Left renal cortex interstitium (tissue), 4 donors: ENCODE measurements around the gene CIB4. TPM values are rescaled to one million over a fixed set of nuclear protein-coding genes. Genes with fewer than 3 reads are reported as not detected.
"Not testable (repeated sequence)": the region's sequence is repeated elsewhere in the genome, so short reads cannot be mapped to it uniquely, and the experiment has no call there.

Experiments used
- DNase-seq, 4 donors: peaks; one replicate each; pipeline ENCODE4 v3.0.0-alpha.2; 2013; ENCODE audit warnings: low read depth in 4 of 4, low spot score in 2 of 4, missing footprints in 1 of 4
- polyA plus RNA-seq, 4 donors: library from polyadenylated mRNA; unstranded; fragments of 120-200 nt; gene quantifications; one replicate each; pipeline ENCODE4 v1.2.1, GENCODE V29; 2013; ENCODE audit not compliant: insufficient read length in 4 of 4

CIB4 gene
- polyA plus RNA-seq, 4 donors: 0.33 to 0.81 (median 0.41) TPM; not detected in 1

GRCh38 chr2:26574066-26574899, 66.9 kb downstream of the CIB4 start:
- DNase-seq: no peak

- DNase-seq: no peak
Measured at GRCh38 chr2:26573241-26573925, 67.8 kb downstream of the CIB4 start.

GRCh38 chr2:26572591-26572990, 68.6 kb downstream of the CIB4 start:
- no peak for DNase-seq

- no peak for DNase-seq
Measured at GRCh38 chr2:26571316-26571715, 69.8 kb downstream of the CIB4 start.

GRCh38 chr2:26570083-26570430, 71.1 kb downstream of the CIB4 start:
- DNase-seq: no peak

- DNase-seq: no peak
Measured at GRCh38 chr2:26569216-26570082, 71.7 kb downstream of the CIB4 start.

- DNase-seq: no peak
Measured at GRCh38 chr2:26568076-26568890, 72.9 kb downstream of the CIB4 start.

- DNase-seq: no peak
Measured at GRCh38 chr2:26567534-26567933, 73.6 kb downstream of the CIB4 start.

- DNase-seq: not testable (repeated sequence)
Measured at GRCh38 chr2:26566731-26567130, 74.4 kb downstream of the CIB4 start.

GRCh38 chr2:26566081-26566375, 75.1 kb downstream of the CIB4 start:
- no peak for DNase-seq

- no peak for DNase-seq
Measured at GRCh38 chr2:26564121-26564644, 77.0 kb downstream of the CIB4 start.

- no peak for DNase-seq
Measured at GRCh38 chr2:26563686-26564085, 77.5 kb downstream of the CIB4 start.

GRCh38 chr2:26562811-26563645, 78.1 kb downstream of the CIB4 start:
- DNase-seq: no peak

- DNase-seq: peak in 2 of 4 donors; percentile 51
Measured at GRCh38 chr2:26561918-26562810, 79.0 kb downstream of the CIB4 start.

GRCh38 chr2:26561376-26561775, 79.8 kb downstream of the CIB4 start:
- no peak for DNase-seq

- DNase-seq: no peak
Measured at GRCh38 chr2:26560892-26561291, 80.3 kb downstream of the CIB4 start.

- DNase-seq: no peak
Measured at GRCh38 chr2:26559556-26559955, 81.6 kb downstream of the CIB4 start.

- DNase-seq: no peak
Measured at GRCh38 chr2:26559044-26559405, 82.1 kb downstream of the CIB4 start.
